GM23248 (cell line): Measurements from ENCODE around the gene UCN.

Experiments
- EZH2 ChIP-seq: fragments of 200-600 bp; sonication (generic); IDR thresholded peaks from 2 replicates; pipeline ENCODE4 v1.6.1; 2018; ENCODE audit warnings: antibody characterized with exemption, mild to moderate bottlenecking; ENCODE audit not compliant: insufficient read depth, poor library complexity, severe bottlenecking
- EZH2phosphoT487 ChIP-seq: fragments of 200-600 bp; sonication (generic); IDR thresholded peaks from 2 replicates; pipeline ENCODE4 v1.6.1; 2018; ENCODE audit warnings: antibody characterized with exemption, moderate library complexity, mild to moderate bottlenecking, low read depth; ENCODE audit not compliant: insufficient read depth

DNA sequence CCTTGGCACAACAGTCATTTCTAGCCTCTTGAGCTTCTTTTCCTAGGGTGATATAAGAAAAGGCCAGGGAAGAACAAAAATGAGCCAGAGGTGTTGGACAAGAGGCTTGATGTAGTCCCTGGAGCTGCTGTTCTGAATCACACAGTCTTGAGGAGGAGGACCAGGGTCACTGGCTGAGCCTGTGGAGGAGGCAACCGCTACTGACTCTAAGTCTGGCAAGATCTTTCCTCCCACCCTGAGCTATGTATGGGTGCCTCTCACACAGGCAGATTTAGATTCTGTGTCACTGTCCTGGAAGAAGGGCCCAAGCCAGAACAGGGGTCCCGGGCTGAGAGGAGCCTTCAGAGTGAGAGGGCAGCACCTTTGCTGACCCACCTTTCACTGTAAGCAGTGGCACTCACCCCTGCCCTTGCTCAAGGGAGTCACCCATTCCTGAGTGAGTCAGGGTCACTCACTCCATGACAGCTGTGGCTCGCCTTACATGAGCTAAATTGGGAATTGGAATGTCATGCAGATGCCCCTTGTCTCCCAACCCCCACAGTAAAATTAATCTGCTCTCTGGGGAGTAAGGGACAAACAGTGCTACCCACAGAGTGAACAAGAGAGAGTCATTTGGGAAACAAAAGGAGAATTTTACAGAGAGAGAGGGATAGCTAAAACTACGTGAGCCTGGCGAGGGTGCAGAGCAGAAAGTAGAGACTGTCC, 26.2 kb downstream of the UCN start, which contains the start of gene TRIM54:
- TF ChIP-seq EZH2phosphoT487 (no peak), EZH2 (no peak)
